ENCODE measurements around the gene CCNL2.

- TF ChIP-seq EZH2 (IDR thresholded peaks at IDR 0.05; ENCODE audit: insufficient read depth, poor library complexity, severe bottlenecking) (no peak), EZH2phosphoT487 (IDR thresholded peaks at IDR 0.05; ENCODE audit: insufficient read depth, low read depth) (no peak)
Observed at GRCh38 chr1:1437904-1438376, 38.8 kb upstream of the CCNL2 start.
